ENCODE measurements around the gene MED13L.

DNA sequence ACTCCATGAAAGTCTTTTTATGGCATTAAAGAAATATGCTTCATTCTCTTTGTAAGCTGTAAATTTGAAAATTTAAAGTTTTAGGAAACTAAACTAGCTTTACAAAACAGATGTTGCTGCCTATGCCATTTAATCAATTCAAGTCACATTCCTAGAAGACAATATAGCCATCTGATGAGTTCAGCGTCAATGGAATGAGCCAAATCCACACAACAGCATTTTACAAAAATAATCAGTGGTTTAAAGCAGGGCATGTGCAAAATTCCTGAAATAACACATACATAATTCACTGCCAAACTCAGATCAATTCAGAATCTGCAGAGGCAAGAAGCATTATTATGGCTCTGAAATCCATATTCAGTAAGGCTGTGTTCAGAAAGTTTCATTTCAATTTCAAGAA, 75.6 kb downstream of the MED13L start:
- TF ChIP-seq, protein P1, sequence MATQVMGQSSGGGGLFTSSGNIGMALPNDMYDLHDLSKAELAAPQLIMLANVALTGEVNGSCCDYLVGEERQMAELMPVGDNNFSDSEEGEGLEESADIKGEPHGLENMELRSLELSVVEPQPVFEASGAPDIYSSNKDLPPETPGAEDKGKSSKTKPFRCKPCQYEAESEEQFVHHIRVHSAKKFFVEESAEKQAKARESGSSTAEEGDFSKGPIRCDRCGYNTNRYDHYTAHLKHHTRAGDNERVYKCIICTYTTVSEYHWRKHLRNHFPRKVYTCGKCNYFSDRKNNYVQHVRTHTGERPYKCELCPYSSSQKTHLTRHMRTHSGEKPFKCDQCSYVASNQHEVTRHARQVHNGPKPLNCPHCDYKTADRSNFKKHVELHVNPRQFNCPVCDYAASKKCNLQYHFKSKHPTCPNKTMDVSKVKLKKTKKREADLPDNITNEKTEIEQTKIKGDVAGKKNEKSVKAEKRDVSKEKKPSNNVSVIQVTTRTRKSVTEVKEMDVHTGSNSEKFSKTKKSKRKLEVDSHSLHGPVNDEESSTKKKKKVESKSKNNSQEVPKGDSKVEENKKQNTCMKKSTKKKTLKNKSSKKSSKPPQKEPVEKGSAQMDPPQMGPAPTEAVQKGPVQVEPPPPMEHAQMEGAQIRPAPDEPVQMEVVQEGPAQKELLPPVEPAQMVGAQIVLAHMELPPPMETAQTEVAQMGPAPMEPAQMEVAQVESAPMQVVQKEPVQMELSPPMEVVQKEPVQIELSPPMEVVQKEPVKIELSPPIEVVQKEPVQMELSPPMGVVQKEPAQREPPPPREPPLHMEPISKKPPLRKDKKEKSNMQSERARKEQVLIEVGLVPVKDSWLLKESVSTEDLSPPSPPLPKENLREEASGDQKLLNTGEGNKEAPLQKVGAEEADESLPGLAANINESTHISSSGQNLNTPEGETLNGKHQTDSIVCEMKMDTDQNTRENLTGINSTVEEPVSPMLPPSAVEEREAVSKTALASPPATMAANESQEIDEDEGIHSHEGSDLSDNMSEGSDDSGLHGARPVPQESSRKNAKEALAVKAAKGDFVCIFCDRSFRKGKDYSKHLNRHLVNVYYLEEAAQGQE (IDR thresholded peaks at IDR 0.05; ENCODE audit: insufficient read depth in 1 of 2, low read depth in 2 of 2, low read length in 2 of 2) = no peak
- TF ChIP-seq POLR2AphosphoS5 (IDR thresholded peaks at IDR 0.05; ENCODE audit: low read depth, low read length) (no peak), SIN3A (IDR thresholded peaks at IDR 0.05; ENCODE audit: borderline replicate concordance, insufficient read depth, low read length) (no peak), FOXP2 (optimal IDR thresholded peaks at IDR 0.05; ENCODE audit: borderline replicate concordance, extremely low read depth, extremely low read length, insufficient read depth) (no peak)

Measured in PFSK-1 (cell line).